Measurements from ENCODE around the gene DAP3.
"Not testable (repeated sequence)": the region's sequence is repeated elsewhere in the genome, so short reads cannot be mapped to it uniquely, and the experiment has no call there.

GRCh38 chr1:155748141-155748540 lies 59.2 kb downstream of the DAP3 start:
- not testable (repeated sequence) for TF ChIP-seq CTCF (IDR thresholded peaks at IDR 0.05; ENCODE audit: low read length); EZH2 (optimal IDR thresholded peaks at IDR 0.05; ENCODE audit: low read depth, low read length); EZH2phosphoT487 (IDR thresholded peaks at IDR 0.05; ENCODE audit: low read length)

Measured in MM.1S (cell line).